Measurements from ENCODE around the gene CLEC17A.

The CLEC17A gene

DNA sequence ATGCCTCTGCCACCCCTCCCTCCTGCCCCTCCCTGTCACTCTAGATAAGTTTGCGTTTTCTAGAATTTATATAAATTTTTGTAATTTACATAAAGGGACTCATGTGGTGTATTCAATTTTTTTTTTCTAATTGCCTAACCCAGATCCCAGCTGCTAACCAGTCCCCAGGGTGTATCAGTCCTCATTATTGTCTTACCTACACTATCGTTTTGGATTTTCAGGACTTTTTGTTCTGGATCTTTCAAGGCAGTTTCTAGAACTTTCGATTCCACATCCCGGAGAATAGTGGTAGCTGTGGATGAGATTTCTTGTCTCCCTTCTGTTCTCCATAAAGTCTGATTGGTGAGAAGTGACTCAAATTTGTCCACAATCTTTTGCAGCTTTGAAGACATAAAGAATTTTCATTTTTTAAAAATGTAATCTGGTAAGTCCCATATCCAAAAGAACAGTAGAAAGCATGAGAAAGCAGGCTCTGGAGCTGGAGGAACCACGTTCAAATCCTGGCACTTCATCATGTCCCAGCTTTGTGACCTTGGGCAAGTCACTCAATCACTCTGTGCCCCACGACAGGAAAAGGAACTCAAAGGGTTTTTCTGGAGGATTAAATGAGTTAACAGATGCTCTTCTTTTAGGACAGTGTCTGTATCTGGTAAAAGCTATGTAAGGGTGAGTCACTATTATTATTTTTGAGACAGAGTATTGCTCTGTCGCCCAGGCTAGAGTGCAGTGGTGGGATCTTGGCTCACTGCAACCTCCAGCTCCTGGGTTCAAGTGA lies 72.1 kb downstream of the CLEC17A start:
- DNase-seq (no peak), ATAC-seq (no peak)

DNA sequence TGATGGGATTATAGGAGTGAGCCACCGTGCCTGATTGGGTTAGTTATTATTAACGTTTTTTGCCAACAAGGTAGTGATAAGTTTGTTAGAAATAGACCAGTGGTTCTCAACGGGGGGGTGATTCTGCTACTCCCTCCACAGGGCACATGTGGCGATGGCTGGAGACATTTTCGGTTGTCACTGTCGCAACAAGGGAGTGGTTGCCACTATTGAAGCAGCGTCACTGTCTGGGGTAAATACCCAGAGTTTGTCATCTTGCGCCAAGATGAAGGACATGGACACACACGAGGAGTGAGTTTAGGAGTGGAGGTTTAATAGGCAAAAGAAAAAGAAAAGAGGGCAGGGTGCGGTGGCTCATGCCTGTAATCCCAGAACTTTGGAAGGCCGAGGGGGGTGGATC lies 72.8 kb downstream of the CLEC17A start:
- no peak for DNase-seq
- ATAC-seq = no peak

DNA sequence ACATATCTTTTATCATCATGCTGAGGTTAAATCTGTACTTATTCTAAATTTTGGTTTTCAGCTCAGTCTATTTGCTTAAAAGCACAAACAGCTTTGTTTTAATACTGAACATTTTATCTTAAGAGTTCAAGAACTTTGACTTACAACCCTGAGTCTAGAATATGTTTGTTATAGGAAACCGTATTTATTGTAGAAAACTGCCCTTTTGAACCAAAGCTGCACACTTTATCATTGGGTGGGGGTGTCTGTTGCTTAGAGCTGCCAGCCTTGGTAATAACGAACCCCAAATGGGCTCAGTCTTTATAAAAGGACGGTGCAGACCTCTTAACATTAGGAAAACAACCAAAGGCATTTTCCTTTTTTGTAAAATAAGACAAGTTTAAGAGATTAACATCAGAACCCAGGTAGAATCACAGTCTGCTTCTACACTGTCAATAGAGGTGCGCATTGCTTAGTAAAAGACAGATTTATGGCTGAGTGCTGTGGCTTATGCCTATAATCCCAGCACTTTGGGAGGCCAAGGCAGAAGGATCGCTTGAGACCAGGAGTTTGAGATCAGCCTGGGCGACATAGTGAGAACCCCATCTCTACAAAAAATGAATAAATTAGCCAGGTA lies 77.1 kb downstream of the CLEC17A start:
- DNase-seq (no peak), ATAC-seq (no peak)

DNA sequence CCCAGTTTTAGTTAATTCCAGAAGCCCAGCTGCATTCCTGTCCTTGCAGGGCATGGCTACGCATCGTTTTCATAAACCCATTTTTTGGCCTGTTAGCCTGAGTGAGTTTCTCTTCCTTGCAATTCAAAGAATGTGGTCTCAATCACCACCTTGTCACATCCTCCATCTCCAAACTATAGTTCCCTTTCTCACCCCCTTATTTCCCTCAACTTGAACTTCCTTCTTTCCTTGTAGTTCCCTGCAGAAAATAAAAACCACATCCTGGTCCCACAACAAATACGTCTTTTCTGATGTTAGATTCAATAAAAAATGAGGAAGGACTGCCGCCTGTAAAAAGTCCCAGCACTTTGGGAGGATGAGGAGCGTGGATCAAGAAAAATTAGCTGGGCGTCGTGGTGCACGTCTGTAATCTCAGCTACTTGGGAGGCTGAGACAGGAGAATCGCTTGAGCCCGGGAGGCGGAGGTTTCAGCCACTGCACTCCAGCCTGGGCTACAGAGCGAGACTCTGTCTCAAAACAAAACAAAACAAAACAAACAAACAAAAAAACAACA lies 78.6 kb downstream of the CLEC17A start:
- DNase-seq (no peak), ATAC-seq (no peak)
